ENCODE data around the gene ENKUR. TPM values are rescaled to one million over a fixed set of nuclear protein-coding genes. Genes with fewer than 3 reads are reported as not detected.
A peak's percentile ranks its signal among the peaks of the same experiment; 100 is the strongest.

ENKUR gene
- total and polyA plus RNA-seq, 2 experiments from 2014 or later = 0.44 TPM; not detected in 1

- H3K36me3 ChIP-seq (ENCODE audit: insufficient read depth) = no peaks in the 10 kb centered on the region
- DNase-seq (ENCODE audit: low spot score) (no peak), ATAC-seq (no peak)
- no peaks in the 10 kb centered on the region for H3K79me2 ChIP-seq (replicated peaks; ENCODE audit: insufficient read depth)
- Mint-ChIP-seq H3K9me3 (no peaks in the 10 kb centered on the region), H3K4me3 (no peak overlapping the region), H3K27ac (peak overlapping the region; percentile 25; the same call in 1 of the 2 replicates), H3K27me3 (ENCODE audit: insufficient read depth, low read depth, poor library complexity) (peaks cover 2% of the 10 kb centered on the region), H3K4me1 (peaks cover 21% of the 10 kb centered on the region), H3K36me3 (ENCODE audit: low read depth) (no peaks in the 10 kb centered on the region)
- H2AFZ ChIP-seq = no peak overlapping the region
- H3K27me3 ChIP-seq (ENCODE audit: insufficient read depth) = no peaks in the 10 kb centered on the region
- no peak overlapping the region for H3K27ac ChIP-seq (ENCODE audit: low read depth)
- TF ChIP-seq CTCF (conservative IDR thresholded peaks at IDR 0.05; ENCODE audit: low read depth in 2 of 2) (no peak), ZNF114 (CRISPR knock-in tag; IDR thresholded peaks at IDR 0.05) (no peak), EZH2phosphoT487 (IDR thresholded peaks at IDR 0.05; ENCODE audit: unreplicated experiment) (no peak), EZH2 (IDR thresholded peaks at IDR 0.05; ENCODE audit: low read depth, unreplicated experiment) (no peak), JUNB (IDR thresholded peaks at IDR 0.05; ENCODE audit: unreplicated experiment) (no peak), ZNF331 (CRISPR knock-in tag; IDR thresholded peaks at IDR 0.05; ENCODE audit: low read depth) (no peak), CREB1 (CRISPR knock-in tag; IDR thresholded peaks at IDR 0.05; ENCODE audit: low read depth) (no peak), POLR2AphosphoS5 (IDR thresholded peaks at IDR 0.05; ENCODE audit: low read depth) (no peak), NANOG (IDR thresholded peaks at IDR 0.05; ENCODE audit: borderline replicate concordance) (no peak), STAT1 (IDR thresholded peaks at IDR 0.05; ENCODE audit: unreplicated experiment) (no peak)
- TF ChIP-seq, protein P1, sequence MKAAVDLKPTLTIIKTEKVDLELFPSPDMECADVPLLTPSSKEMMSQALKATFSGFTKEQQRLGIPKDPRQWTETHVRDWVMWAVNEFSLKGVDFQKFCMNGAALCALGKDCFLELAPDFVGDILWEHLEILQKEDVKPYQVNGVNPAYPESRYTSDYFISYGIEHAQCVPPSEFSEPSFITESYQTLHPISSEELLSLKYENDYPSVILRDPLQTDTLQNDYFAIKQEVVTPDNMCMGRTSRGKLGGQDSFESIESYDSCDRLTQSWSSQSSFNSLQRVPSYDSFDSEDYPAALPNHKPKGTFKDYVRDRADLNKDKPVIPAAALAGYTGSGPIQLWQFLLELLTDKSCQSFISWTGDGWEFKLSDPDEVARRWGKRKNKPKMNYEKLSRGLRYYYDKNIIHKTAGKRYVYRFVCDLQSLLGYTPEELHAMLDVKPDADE (IDR thresholded peaks at IDR 0.05) = no peak
- TF ChIP-seq, protein P2, sequence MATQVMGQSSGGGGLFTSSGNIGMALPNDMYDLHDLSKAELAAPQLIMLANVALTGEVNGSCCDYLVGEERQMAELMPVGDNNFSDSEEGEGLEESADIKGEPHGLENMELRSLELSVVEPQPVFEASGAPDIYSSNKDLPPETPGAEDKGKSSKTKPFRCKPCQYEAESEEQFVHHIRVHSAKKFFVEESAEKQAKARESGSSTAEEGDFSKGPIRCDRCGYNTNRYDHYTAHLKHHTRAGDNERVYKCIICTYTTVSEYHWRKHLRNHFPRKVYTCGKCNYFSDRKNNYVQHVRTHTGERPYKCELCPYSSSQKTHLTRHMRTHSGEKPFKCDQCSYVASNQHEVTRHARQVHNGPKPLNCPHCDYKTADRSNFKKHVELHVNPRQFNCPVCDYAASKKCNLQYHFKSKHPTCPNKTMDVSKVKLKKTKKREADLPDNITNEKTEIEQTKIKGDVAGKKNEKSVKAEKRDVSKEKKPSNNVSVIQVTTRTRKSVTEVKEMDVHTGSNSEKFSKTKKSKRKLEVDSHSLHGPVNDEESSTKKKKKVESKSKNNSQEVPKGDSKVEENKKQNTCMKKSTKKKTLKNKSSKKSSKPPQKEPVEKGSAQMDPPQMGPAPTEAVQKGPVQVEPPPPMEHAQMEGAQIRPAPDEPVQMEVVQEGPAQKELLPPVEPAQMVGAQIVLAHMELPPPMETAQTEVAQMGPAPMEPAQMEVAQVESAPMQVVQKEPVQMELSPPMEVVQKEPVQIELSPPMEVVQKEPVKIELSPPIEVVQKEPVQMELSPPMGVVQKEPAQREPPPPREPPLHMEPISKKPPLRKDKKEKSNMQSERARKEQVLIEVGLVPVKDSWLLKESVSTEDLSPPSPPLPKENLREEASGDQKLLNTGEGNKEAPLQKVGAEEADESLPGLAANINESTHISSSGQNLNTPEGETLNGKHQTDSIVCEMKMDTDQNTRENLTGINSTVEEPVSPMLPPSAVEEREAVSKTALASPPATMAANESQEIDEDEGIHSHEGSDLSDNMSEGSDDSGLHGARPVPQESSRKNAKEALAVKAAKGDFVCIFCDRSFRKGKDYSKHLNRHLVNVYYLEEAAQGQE (IDR thresholded peaks at IDR 0.05; ENCODE audit: unreplicated experiment) = no peak
- TF ChIP-seq, protein P3, sequence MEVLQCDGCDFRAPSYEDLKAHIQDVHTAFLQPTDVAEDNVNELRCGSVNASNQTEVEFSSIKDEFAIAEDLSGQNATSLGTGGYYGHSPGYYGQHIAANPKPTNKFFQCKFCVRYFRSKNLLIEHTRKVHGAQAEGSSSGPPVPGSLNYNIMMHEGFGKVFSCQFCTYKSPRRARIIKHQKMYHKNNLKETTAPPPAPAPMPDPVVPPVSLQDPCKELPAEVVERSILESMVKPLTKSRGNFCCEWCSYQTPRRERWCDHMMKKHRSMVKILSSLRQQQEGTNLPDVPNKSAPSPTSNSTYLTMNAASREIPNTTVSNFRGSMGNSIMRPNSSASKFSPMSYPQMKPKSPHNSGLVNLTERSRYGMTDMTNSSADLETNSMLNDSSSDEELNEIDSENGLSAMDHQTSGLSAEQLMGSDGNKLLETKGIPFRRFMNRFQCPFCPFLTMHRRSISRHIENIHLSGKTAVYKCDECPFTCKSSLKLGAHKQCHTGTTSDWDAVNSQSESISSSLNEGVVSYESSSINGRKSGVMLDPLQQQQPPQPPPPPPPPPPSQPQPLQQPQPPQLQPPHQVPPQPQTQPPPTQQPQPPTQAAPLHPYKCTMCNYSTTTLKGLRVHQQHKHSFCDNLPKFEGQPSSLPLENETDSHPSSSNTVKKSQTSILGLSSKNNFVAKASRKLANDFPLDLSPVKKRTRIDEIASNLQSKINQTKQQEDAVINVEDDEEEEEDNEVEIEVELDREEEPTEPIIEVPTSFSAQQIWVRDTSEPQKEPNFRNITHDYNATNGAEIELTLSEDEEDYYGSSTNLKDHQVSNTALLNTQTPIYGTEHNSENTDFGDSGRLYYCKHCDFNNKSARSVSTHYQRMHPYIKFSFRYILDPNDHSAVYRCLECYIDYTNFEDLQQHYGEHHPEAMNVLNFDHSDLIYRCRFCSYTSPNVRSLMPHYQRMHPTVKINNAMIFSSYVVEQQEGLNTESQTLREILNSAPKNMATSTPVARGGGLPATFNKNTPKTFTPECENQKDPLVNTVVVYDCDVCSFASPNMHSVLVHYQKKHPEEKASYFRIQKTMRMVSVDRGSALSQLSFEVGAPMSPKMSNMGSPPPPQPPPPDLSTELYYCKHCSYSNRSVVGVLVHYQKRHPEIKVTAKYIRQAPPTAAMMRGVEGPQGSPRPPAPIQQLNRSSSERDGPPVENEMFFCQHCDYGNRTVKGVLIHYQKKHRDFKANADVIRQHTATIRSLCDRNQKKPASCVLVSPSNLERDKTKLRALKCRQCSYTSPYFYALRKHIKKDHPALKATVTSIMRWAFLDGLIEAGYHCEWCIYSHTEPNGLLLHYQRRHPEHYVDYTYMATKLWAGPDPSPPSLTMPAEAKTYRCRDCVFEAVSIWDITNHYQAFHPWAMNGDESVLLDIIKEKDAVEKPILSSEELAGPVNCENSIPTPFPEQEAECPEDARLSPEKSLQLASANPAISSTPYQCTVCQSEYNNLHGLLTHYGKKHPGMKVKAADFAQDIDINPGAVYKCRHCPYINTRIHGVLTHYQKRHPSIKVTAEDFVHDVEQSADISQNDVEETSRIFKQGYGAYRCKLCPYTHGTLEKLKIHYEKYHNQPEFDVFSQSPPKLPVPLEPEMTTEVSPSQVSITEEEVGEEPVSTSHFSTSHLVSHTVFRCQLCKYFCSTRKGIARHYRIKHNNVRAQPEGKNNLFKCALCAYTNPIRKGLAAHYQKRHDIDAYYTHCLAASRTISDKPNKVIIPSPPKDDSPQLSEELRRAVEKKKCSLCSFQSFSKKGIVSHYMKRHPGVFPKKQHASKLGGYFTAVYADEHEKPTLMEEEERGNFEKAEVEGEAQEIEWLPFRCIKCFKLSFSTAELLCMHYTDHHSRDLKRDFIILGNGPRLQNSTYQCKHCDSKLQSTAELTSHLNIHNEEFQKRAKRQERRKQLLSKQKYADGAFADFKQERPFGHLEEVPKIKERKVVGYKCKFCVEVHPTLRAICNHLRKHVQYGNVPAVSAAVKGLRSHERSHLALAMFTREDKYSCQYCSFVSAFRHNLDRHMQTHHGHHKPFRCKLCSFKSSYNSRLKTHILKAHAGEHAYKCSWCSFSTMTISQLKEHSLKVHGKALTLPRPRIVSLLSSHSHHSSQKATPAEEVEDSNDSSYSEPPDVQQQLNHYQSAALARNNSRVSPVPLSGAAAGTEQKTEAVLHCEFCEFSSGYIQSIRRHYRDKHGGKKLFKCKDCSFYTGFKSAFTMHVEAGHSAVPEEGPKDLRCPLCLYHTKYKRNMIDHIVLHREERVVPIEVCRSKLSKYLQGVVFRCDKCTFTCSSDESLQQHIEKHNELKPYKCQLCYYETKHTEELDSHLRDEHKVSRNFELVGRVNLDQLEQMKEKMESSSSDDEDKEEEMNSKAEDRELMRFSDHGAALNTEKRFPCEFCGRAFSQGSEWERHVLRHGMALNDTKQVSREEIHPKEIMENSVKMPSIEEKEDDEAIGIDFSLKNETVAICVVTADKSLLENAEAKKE (CRISPR knock-in tag; IDR thresholded peaks at IDR 0.05) = no peak
- H3K4me2 ChIP-seq = no peak overlapping the region
- no peaks in the 10 kb centered on the region for H4K20me1 ChIP-seq (replicated peaks; ENCODE audit: insufficient read depth)
- peaks cover 3% of the 10 kb centered on the region; the same call in 1 of the 2 replicates for H3F3A ChIP-seq (replicated peaks; ENCODE audit: low read depth)
- H3K9me2 ChIP-seq (ENCODE audit: insufficient read depth) = no peaks in the 10 kb centered on the region
- H3K4me3 ChIP-seq = no peak overlapping the region
- H3K4me1 ChIP-seq (ENCODE audit: insufficient read depth) = peaks cover 8% of the 10 kb centered on the region
Measured at GRCh38 chr10:24958721-24959381, 57.1 kb downstream of the ENKUR start.

Measured in GM23338 (cell line).